RWPE2 (cell line): Measurements from ENCODE around the gene CSNK1D.

Source experiments
- ATAC-seq: fragments of 200-7000 bp; cut with Tn5 transposase; 3 replicates; pipeline ENCODE4 v1.9.1; 2021; ENCODE audit warnings: low read depth
- DNase-seq: peaks from one replicate; pipeline ENCODE4 v3.0.0-alpha.2; 2020; ENCODE audit warnings: low spot score
- H3K27ac ChIP-seq: fragments of 450-650 bp; 2 replicates; pipeline ENCODE4 v1.5.1; 2017; ENCODE audit warnings: mild to moderate bottlenecking; ENCODE audit not compliant: poor library complexity, severe bottlenecking
- H3K27me3 ChIP-seq: fragments of 250-450 bp; sonication (Bioruptor Pico); 2 replicates; pipeline ENCODE4 v1.5.1; 2021; ENCODE audit warnings: mild to moderate bottlenecking, moderate library complexity; ENCODE audit not compliant: insufficient read depth, poor library complexity, severe bottlenecking
- H3K36me3 ChIP-seq: fragments of 250-450 bp; sonication (Bioruptor Pico); 2 replicates; pipeline ENCODE4 v1.5.1; 2020; ENCODE audit warnings: low read depth, mild to moderate bottlenecking, moderate library complexity
- H3K4me1 ChIP-seq: fragments of 250-450 bp; sonication (Bioruptor Pico); 2 replicates; pipeline ENCODE4 v1.5.1; 2021; ENCODE audit warnings: mild to moderate bottlenecking, moderate library complexity; ENCODE audit not compliant: insufficient read depth, poor library complexity, severe bottlenecking
- H3K4me3 ChIP-seq: fragments of 250-450 bp; sonication (Bioruptor Pico); 2 replicates; pipeline ENCODE4 v1.5.1; 2021; ENCODE audit warnings: mild to moderate bottlenecking, moderate library complexity; ENCODE audit not compliant: severe bottlenecking
- H3K9me3 ChIP-seq: fragments of 250-450 bp; sonication (Bioruptor Pico); 2 replicates; pipeline ENCODE4 v1.5.1; 2021; ENCODE audit warnings: mild to moderate bottlenecking, moderate library complexity; ENCODE audit not compliant: severe bottlenecking
- TF ChIP-seq, protein P1 (sequence below): fragments of 450-650 bp; IDR thresholded peaks from one replicate; pipeline ENCODE4 v1.5.1; 2017; ENCODE audit warnings: mild to moderate bottlenecking, moderate library complexity; ENCODE audit not compliant: poor library complexity, severe bottlenecking

CSNK1D gene

DNA sequence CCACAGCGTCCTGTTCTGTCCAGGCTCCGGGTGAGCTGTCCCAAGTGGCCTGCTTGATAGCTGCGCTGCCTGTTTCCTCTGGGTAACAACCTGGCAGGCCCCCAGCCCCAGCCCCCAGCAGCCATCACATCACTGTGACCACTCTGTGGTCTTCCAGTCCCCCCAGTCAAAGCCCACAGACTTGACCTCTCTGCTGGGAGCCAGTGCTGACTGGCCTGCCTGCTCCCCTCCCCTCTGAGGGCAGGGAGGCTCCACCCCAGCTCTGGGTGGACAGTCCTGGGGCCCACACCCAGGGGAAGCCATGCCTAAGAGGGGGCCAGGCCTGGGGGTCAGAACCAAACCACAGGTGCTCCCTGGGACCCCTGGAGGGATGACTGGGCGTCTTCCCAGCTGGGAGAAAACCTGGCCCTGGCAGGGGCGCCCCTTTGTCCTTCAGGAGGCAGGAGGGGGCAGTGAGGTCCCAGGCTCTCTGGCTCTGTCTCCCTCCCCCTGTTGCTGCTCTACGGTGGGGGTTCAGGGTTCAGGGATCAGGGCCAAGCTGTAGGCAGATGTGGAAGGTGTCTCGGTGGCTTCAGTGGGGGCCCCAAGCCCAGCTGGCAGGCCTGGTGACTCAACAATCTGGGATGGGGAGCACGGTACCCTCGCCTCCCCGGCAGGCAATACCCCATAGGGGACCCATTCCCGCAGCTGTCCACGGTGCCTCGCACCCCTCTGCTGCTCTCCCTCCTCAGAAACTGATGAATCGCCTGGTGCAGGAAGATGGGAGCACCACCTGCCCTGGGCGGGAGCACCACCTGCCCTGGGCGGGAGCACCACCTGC, 46.5 kb downstream of the CSNK1D start:
- no peak for DNase-seq
- Histone ChIP-seq H3K27ac (peak overlapping the region; percentile 91), H3K9me3 (no peaks in the 10 kb centered on the region), H3K4me1 (no peaks in the 10 kb centered on the region), H3K27me3 (no peaks in the 10 kb centered on the region), H3K4me3 (no peak overlapping the region), H3K36me3 (peaks cover 28% of the 10 kb centered on the region)
- ATAC-seq = no peak
- TF ChIP-seq, protein P1, sequence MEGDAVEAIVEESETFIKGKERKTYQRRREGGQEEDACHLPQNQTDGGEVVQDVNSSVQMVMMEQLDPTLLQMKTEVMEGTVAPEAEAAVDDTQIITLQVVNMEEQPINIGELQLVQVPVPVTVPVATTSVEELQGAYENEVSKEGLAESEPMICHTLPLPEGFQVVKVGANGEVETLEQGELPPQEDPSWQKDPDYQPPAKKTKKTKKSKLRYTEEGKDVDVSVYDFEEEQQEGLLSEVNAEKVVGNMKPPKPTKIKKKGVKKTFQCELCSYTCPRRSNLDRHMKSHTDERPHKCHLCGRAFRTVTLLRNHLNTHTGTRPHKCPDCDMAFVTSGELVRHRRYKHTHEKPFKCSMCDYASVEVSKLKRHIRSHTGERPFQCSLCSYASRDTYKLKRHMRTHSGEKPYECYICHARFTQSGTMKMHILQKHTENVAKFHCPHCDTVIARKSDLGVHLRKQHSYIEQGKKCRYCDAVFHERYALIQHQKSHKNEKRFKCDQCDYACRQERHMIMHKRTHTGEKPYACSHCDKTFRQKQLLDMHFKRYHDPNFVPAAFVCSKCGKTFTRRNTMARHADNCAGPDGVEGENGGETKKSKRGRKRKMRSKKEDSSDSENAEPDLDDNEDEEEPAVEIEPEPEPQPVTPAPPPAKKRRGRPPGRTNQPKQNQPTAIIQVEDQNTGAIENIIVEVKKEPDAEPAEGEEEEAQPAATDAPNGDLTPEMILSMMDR = no peak

DNA sequence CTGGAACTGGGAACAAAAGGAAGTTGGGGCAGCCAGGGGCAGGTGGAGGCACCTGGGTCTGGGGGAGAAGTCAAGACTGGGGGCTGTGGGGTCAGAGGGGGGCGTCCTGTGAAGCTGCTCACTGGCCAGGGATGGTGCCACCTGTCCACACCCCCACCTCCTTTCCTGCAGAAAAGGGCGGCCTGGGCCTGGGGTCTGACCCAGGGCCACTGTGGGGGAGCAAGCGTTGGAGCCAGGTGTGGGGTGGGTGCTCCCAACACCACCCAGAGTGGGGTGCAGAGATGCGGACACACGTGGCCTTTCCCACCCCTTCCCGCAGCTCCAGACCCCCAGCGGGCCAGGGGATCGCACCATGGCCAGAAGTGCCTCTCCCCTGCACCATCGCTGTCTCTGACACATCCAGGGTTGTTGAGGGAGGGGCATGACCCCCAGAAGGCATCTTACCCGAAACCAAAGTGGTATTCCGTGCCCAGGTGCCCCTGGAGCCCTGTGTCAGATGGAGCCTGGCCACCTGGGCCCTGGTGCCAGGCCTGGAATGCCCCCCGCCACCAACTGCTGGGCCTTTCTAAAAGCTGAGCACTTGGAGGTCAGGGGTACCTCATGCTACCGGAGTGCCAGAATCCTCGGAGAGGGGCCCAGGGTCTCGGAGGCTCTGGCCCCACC, 47.2 kb downstream of the CSNK1D start:
- TF ChIP-seq, protein P1 = no peak
- H3K27ac ChIP-seq = no peak overlapping the region

DNA sequence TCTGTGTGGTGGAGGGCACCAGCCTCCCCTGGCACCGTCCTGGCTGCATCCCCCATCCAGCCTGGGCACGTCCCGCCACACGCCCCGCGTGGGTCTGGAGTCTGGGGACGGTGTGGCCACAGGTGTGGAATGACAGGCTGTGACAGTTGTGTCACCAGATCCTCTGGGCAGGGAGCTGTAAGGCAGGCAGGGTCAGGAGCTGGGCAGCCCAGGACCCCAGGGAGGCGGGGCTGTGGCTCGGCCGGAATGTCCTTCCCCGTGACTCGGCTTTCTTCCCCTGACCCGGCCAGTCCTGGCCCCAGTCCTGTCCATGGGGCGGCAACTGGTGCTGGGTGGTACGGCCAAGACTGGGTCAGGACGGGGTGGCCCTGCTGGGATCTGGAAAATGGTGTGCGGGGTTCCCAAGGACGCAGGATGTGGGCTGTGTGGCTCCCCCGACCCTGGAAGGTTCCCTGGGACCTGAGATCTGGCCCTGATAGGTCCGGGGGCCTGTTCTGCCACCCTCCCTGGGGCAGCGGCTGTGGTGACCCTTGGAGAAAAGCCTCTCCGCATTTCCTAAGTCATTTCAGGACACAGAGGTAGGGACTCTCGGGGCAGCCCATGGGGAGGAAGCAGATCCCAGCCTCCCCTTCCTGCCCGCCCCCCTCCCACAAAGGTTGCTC, 48.0 kb downstream of the CSNK1D start:
- H3K27ac ChIP-seq = no peak overlapping the region
- no peak overlapping the region for H3K4me3 ChIP-seq
- H3K9me3 ChIP-seq = no peaks in the 10 kb centered on the region
- no peaks in the 10 kb centered on the region for H3K4me1 ChIP-seq
- ATAC-seq = no peak
- no peaks in the 10 kb centered on the region for H3K27me3 ChIP-seq
- DNase-seq = no peak
- TF ChIP-seq, protein P1 = no peak
- H3K36me3 ChIP-seq = peaks cover 15% of the 10 kb centered on the region

More for the DNA sequence above, 47.2 kb downstream of the CSNK1D start:
- no peaks in the 10 kb centered on the region for H3K4me1 ChIP-seq
- H3K36me3 ChIP-seq = peaks cover 21% of the 10 kb centered on the region
- no peaks in the 10 kb centered on the region for H3K9me3 ChIP-seq
- H3K27me3 ChIP-seq = no peaks in the 10 kb centered on the region
- ATAC-seq (no peak), DNase-seq (no peak)
- no peak overlapping the region for H3K4me3 ChIP-seq

DNA sequence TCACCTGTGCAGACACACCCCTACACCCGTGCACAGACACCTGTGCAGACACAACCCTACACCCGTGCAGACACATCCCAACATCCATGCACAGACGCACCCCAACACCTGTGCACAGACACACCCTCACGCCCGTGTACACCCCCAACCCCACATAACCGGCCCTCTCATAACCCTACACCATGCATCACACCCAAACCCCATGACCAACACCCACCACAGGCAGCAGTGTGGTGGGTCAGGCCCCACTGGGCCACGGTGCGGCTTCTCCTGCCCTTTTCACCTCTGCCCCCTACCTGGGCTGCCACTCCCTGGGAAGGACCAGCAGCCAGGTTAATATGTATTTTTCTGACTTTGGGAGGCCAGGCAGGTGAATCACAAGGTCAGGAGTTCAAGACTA, 48.8 kb downstream of the CSNK1D start:
- no peaks in the 10 kb centered on the region for H3K27me3 ChIP-seq
- ATAC-seq = no peak
- DNase-seq = no peak

More for the DNA sequence above, 48.8 kb downstream of the CSNK1D start:
- Histone ChIP-seq H3K4me1 (no peaks in the 10 kb centered on the region), H3K36me3 (peaks cover 6% of the 10 kb centered on the region), H3K4me3 (no peak overlapping the region), H3K27ac (no peak overlapping the region), H3K9me3 (no peaks in the 10 kb centered on the region)
- TF ChIP-seq, protein P1 = no peak
